GM12892 (cell line): Measurements from ENCODE around the gene ZNF418.
"Not testable (repeated sequence)": the region's sequence is repeated elsewhere in the genome, so short reads cannot be mapped to it uniquely, and the experiment has no call there.

Source experiments
- DNase-seq: peaks from one replicate; pipeline ENCODE4 v3.0.0; 2011; ENCODE audit not compliant: insufficient read length
- FAIRE-seq: peaks from 2 replicates; lab custom pipeline; 2011; peaks lifted over from hg19 to GRCh38; lab: Jason Lieb, UNC
- POLR2A ChIP-seq: IDR thresholded peaks from 2 replicates; pipeline ENCODE4 v1.6.1; 2011; ENCODE audit warnings: low read depth, low read length, control low read depth
- POLR2AphosphoS5 ChIP-seq: IDR thresholded peaks from 2 replicates; pipeline ENCODE4 v1.6.1; 2011; ENCODE audit warnings: low read depth, low read length, control low read depth
- TAF1 ChIP-seq: IDR thresholded peaks from 2 replicates; pipeline ENCODE4 v1.6.1; 2011; ENCODE audit warnings: low read depth, mild to moderate bottlenecking, control low read depth, low read length, borderline replicate concordance

The ZNF418 gene

GRCh38 chr19:57887195-57887941 is 47.8 kb downstream of the ZNF418 start:
- TF ChIP-seq POLR2A (no peak), TAF1 (no peak), POLR2AphosphoS5 (no peak)
- no peak for DNase-seq
- peak; percentile 86 for FAIRE-seq

DNA sequence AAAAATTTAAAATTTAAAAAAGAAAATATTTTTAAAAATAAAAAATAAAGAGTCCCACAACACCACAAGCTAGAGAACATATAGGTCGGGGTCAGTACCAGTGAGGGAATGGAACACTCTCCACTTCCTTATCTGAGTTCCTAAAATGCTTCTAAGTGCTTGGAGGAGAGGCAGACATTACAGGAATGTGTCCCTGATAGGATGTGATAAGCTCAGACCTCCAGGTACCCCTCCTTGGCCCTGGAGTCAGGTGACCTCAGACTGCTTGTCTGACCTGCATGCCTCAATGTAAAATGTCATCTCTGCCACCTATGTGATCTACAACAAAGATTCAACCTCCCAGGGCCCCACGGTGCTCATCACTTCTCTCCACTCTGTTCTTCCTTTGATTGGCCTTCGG is 49.2 kb downstream of the ZNF418 start:
- TF ChIP-seq POLR2AphosphoS5 (no peak), TAF1 (no peak), POLR2A (no peak)
- FAIRE-seq (no peak), DNase-seq (no peak)

- DNase-seq, FAIRE-seq: not testable (repeated sequence)
Measured at GRCh38 chr19:57873883-57874799, 61.1 kb downstream of the ZNF418 start.

GRCh38 chr19:57872450-57872849 is 62.8 kb downstream of the ZNF418 start:
- DNase-seq, result no peak
- no peak for FAIRE-seq
- TF ChIP-seq TAF1, result no peak
- TF ChIP-seq POLR2AphosphoS5, result 0 out of 2 replicates have a peak, but pooled peaks have one; percentile 28
- no peak; the same call in 1 of the 2 replicates for TF ChIP-seq POLR2A
